NCI-H146 (cell line): ENCODE measurements around the gene CDC45.

ENCODE experiments used
- DNase-seq: peaks from one replicate; lab custom pipeline; 2025; lab: John Stamatoyannopoulos, UW

CDC45 gene

DNA sequence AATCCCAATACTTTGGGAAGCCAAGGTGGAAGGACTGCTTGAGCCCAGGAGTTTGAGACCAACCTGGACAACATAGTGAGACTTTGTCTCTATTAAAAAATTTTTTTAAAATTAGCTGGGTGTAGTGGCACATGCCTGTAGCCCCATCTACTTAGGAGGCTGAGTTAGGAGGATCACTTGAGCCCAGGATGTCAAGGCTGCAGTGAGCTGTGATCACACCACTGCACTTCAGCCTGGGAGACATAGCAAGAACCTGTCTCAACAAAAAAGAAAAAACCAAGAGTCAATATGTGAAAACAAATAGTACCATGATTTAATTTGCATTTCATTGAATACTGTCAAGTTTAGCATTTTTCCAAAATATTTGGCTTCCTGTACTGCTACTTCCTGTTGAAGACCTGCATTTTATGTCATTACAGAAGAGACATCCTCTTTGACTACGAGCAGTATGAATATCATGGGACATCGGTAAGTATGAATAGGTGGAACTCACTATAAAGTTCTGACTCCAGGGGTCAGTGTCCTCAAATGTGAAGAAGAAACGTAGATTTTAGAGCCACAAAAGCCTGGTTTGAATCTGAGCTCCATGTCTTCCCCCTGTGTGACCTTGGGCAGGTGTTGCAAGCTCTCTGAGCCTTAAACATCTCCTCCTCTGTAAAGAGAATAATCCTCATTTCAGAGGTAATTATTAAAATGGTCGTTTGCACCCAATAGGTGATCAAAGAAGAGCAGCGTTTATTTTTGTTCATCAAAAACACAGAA lies 16.0 kb downstream of the CDC45 start:
- peak; percentile 21 for DNase-seq

DNA sequence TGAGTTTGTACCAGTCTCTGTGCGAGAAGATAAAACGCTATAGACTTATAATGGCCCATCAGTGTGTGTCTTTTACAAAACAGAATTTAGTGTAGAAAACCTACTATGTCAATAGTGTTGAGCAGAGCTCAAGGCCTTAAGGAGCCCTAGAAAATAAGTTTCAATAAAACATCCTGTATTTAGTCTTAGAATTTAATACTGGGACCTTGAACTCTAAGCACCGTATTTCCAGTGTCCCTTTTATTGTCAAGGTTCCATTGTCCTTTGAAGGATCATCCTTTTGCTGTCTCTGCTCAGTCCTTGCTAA lies 16.6 kb downstream of the CDC45 start:
- DNase-seq, result no peak

DNA sequence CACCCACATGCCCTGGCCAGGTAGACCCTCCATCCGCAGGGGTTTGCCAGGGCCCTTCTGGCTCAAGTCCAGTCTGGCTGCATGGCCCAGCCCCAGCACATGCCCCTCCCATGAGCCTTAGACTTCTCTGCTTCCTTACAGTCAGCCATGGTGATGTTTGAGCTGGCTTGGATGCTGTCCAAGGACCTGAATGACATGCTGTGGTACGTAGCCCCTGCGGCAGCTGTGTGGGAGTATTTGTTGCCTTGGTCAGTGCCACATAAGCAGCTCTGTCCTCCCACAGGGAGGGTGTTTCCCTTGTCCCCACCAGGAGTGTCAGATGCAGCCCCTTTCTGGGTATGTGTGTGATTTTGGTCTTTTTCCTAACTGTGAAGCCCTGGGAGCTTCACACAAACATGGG lies 17.5 kb downstream of the CDC45 start:
- no peak for DNase-seq

DNA sequence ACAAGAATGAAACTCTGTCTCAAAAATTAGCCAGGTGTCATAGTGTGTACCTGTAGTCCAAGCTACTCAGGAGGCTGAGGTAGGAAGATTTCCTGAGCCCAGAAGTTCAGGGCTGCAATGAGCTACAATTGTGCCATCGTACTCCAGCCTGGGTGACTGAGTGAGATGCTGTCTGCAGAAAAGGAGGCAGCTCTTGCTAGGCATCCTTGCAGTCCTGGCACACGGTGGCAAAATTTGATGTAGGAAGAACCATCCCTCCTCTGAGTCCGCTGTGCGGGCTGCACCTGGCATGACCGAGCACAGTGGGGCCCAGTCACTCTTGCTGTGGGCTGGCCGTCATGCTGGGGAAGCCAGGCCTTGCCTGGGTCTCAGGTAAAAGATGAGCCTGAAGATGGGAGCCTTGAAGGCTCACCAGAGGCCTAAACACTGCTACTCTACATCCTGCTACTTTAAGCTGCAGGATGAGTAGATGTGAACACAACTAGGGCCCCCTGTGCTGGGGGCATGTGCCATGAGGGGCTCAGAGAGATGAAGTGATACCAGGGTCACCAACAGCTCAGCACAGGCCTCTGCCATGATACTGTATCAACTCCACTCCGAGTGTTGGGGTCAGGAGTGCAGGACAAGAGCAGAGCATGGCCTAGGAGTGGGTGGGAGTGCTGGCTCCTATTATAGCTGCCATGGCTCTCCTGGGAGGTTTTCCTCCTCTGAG lies 18.6 kb downstream of the CDC45 start:
- no peak for DNase-seq

DNA sequence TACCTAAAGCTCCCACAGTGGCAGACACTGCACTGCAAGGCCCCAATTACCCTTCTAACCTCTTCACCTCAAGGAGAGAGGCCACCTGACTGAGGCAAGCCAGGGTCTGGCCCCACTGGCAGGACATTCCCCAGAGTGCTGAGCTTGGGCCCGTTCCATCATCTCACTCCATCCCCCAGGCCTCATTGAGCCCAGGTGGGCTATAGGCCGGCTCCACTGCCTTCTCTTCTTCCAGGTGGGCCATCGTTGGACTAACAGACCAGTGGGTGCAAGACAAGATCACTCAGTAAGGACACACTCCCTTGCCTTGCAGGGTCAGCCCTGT lies 19.1 kb downstream of the CDC45 start:
- no peak for DNase-seq

DNA sequence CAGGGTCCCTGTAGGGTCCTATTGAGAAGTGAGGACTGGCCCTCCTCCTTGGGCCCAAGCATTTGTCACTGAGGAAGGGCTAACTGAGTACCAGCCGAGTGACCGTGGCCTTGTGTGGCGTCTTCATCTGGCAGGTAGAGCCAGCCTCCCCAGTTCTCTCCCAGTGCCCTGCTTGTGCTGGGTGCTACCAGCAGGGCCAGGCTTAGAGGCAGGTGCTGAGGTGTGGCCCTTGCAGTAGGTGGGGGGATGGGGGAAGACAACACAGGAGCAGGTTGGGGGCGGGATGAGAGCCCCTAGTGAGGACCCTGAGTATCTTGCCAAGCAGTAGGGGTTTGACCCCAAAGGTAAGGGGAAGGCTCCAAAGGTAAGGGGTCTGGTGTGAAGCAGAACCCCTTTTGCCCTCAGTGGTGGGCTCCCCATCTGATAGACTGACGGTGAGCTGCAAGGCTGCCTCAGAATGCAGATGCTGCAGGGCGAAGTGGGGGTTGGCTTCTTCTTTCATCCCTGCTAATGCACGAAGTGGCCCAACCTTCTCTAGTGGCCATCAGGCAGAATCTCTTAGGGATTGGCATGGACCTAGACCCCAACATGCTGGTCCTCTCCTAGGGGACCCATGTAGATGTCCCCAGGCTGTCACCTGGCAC lies 19.6 kb downstream of the CDC45 start:
- DNase-seq, result no peak

DNA sequence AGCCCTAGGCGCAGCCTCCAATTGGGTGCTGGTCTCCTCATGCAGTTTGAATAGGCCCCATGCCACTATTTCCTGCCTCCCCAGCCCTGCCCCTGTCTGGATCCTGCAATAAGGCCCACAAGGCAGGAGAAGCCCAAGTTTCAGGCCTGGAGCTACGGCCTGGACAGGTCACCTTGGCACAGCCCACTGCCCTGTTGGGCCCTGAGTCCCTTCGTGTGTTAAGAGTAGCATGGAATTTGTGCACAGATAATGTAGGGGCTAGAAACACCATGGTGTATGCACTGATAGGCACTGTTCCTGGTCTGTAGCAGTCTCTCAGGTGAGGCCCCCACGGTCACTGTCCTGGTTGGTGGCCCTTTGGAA lies 20.1 kb downstream of the CDC45 start:
- DNase-seq, result no peak

DNA sequence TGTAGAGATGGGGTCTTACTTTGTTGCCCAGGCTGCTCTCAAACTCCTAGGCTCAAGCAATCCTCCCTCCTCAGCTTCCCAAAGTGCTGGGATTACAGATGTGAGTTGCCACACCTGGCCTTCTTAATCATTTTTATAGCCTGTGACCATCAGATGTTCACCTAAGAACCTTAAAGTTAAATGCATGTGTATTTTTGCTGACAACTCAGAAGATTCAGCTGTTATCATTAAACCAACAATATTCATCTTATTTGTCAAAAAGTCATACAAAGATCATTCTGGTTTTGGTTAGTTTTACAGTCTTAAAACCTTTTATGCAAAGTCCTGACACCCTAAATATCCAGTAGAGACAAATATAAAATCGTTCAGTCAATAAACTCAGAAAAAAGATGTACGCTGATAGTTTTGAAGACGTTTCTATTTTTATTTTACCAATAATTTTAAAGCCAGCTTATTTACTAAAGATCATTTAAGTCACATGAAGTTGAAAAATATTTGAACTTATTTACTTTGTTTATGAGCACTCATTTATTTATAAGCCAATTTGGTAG lies 22.3 kb downstream of the CDC45 start:
- no peak for DNase-seq

DNA sequence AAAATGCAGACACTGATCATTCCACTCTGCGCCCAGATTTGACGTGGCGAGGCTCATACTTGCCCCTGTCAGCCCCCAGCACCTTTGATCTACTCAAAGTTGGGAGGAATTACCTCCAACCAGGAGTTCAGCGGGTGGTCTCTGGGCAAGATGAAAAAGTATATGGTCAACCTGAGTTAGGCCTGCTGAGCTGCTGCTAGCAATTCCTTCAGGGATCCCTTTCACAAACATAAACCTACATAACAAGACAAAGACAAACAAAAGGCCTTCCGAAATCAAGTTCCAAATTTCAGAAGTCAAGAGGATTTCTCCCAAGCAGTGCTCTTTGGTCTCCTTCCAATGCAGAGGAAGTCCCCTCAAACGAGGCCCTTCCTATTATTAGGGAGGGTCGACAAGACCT lies 23.6 kb downstream of the CDC45 start:
- DNase-seq, result no peak

DNA sequence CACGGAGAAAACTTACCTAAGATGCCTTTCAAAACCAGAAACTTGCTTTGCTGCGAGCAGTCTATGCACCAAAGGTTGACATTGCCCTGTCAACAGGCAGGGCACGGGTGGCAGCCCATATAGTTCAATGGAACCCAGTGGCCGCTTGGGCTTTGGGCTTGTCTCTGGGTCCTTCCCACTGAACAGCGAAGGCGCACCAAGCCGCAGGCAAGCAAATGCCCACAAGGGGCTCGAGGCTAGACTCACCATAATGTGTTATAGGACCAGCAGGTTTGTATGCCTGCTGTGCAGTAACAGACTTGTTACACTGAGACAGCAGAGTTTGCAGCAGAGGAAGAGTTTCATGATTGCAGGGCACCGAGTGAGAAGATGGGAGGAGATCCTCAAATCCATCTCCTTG lies 24.1 kb downstream of the CDC45 start:
- DNase-seq, result no peak

DNA sequence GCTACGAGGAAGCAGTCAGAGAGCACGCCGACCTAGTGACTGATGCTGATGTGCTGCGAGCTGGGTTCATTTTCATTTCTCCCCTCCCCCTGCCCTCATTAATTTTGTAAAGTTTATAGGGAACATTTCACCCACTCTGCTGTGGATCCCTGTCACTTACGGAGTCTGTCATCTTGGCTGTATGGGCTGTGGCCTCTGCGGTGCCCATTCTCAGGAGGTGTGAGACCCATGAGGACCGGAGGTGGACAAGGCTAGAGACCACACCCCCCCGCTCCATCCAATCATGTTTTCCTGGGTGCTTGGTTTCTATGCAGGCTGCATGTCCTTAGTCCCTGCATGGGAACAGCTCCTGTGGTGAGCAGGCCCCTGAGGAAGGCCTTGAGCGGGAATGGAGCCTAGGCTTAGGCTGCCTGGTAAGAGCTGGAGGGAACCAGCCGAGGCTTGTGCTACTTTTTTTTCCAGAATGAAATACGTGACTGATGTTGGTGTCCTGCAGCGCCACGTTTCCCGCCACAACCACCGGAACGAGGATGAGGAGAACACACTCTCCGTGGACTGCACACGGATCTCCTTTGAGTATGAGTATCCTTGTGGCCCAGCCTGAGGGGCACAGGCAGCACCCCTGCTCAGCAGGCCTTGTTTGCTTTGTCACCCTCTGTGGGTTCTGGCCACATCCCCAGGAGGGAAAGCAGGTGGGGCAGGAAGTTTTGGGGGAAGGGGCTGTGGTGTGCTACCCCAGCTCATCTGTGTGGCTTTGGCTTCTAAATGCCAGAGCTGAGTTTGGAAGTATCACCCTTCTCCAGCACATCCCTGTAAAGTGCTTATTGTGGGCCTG lies 25.4 kb downstream of the CDC45 start:
- DNase-seq, result no peak

DNA sequence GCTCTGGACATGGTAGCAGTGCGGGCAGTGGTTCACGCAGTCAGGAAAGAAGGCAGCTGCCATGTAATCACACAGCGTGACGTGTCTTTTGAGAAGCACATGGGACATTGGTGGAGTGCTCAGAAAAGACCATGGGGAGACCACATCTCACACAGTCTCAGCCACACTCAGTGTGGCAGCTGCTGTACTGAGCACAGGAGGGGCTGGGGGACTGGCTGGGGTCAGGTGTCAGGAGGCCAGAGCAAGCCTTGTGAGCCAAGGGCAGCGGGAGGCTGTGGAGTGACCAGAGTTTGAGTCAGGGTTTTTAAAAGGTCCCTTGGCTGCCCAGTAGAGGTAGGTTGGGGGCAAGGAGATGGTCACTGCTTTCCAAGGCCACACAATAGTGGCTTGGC lies 26.0 kb downstream of the CDC45 start:
- DNase-seq, result no peak

DNA sequence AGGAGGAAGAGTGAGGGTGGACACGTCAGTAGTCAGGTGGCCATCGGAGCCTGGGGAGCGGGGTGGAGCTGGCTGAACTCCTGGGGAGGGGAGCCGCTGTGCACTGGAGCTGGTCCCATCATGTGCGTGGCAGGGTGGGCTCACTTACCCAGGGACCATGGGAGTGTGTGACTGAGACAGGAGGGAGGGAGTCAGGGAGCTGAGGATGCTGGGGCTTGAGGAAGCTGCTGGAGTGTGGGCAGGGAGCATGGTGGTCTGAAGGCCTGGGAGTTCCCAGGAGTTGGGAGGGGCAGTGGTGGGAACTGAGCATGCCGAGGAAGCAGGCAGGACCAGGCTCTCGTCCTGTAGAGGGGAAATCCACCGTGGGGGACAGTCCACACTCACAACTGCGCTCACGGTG lies 26.5 kb downstream of the CDC45 start:
- DNase-seq, result no peak

DNA sequence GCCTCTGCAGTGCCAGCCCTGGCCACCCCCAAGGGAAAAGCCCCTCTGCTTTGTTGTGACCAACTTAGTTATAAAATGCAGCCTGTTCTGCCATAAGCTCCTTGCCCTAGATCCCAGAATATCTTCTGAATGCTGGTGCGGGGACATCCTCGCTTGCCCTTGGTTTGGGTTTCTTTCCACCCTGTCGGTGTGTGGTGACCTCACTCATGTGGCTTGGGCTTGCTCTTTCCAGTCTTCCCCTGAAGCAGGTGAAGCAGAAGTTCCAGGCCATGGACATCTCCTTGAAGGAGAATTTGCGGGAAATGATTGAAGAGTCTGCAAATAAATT lies 27.8 kb downstream of the CDC45 start:
- no peak for DNase-seq

DNA sequence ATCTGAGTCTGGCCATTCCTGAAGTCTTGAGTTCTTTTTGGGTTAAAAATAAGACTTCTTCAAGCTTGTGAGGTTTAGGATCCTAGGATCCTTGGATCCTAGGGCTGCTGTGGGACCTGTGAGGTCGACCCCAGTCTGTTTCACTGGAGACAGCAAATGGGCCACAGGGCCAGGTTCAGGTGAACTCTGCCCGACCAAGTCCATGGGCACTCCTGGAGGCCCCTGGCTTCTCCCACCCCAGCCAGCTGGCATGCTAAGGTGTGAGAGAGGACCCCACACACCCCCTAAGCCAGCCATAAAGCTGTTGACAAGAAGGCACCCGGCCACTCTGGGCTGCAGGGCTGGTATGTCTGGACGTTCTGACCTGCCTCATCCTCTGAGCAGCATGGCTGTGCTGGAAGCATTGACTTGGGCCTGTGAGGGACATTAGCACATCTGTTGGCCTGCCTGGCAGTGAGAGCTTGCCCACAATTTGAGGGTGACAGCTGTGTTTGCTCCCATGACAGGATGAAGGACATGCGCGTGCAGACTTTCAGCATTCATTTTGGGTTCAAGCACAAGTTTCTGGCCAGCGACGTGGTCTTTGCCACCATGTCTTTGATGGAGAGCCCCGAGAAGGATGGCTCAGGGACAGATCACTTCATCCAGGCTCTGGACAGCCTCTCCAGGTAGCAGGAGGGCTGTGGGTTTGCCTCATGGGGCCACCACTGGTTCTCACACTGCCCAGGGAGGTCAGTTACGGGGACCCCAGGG lies 28.5 kb downstream of the CDC45 start:
- DNase-seq, result no peak

DNA sequence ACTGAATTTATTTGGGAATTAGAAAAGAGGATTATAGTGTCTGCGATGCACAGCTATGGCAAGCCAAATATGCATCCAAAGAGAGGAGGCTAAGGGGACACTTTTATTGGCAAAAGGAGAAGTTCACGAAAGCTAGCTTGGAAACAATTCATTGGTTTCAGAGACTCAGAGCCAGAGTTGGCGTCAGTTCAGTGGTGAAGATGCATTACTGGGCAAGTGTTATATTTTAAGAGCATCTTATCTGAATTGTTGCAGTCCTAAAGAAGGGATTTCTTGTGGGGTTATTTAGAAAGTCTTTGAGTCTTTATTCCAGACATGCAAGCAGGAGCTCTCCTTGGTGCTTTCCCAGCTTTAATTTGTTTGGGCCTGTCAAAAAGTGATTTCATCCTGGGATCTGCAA lies 29.5 kb downstream of the CDC45 start:
- DNase-seq, result no peak

DNA sequence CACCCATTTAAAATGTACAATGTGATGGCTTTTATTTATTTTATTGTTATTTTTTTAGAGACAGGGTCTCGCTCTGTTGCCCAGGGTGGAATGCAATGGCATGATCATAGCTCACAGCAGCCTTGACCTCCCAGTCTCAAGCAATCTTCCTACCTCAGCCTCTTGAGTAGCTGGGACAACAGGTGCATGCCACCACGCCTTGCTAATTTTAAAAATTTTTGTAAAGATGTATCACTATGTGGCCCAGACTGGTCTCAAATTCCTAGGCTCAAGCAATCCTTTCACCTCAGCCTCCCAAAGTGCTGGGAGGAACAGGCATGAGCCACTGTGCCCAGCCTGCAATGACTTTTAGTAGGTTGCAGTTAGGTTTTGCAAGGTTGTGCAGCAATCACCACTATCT lies 30.2 kb downstream of the CDC45 start:
- no peak for DNase-seq

DNA sequence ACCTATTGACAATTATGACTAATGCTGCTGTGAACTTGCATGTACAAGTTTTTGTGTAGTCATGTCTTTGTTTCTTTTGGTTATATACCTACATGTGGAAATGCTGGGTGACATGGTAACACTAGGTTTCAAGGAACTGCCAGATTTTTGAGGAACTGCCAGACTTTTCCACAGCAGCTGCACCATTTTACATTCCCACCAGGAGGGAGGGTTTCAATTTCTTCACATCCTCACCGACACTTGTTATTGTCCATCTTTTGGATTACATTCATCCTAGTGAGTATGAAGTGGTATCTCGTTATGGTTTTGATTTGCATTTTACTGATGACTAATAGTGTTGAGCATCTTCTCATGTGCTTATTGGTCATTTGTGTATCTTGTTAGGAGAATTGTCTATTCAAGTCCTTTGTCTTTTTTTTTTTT lies 31.2 kb downstream of the CDC45 start:
- no peak for DNase-seq

DNA sequence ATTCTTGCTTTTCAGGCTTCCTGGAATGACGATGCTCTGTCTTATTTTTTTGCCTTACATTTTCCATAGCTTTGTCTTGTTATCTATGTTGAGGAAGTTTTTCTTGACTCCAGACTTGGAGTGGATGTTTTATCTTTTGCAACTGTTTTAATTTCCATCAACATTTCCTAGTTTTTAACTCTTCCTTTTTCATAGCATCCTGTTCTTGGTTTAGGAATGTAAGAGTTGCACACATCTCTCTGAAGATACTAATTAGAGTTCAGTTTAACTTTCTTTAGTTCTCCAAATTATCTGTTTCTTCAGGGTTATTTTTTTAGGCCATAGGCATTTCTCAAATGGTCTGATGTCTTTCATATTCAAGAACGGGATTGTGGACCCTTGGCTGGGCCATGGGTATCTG lies 34.1 kb downstream of the CDC45 start:
- no peak for DNase-seq

DNA sequence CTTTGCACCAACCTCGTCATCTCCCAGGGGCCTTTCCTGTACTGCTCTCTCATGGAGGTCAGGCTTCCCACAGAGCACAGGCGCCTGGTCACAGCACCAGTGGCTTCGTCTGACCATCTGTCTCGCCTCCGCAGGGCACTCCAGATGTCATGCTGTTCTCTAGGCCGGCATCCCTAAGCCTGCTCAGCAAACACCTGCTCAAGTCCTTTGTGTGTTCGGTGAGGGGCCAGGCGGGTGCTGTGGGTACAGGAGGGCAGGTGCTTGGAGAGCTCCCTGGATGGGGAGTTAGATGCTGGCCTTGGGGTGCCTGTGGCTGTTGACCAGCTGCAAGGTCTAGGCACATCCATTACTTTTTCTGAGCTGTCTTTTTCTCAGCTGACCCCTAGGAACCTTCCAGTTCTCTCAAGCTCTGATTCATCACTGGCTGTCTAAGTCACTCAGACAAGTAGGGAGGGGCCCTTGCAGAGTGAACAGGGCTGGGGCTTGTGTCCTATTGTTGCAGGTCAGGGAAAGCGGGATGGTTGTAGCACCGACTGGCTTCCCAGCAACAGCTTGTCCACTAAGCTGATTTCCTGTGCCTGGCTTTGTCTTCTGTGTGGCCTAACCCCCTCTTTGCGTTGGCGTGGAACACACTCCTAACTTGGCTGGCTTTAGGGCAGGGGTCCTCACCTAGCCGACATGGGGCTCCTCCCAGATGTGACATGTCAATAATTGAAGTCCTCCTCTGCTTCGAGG lies 35.3 kb downstream of the CDC45 start:
- DNase-seq, result peak; percentile 97

DNA sequence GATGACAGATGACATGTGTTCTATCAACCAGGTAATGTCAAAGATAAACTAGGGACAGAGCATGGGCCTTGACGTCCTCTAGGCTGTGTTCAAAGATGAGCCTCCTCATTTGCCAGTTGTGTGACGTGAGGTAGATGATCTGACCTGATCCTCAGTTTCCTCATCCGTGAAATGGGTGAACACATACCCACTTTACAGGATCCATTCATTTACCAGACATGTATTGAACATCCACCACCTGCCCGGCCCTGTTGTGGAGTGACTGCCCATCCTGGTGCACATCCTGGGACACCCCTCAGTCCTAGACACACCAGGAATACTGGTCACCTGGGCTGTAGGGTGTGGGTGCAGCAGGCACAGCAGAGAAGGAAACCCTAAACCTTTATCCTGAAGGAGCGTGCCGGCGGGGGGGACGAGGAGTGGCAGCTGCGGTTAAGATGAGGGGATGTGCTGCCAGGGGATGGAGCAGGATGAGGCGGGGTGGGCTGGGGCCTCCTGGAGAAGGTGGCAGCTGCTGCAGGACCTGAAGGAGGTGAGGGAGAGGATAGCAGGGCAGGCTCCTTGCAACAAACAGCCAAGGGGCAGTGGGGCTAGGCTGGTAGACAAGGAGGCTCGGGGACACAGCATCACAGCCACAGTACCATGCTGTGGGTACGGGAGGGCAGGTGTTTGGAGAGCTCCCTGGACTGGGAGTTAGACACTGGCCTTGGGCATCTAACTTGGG lies 36.1 kb downstream of the CDC45 start:
- no peak for DNase-seq
